DOHH2 (cell line): Measurements from ENCODE around the gene SFXN1.

Experiments used
- H3F3A ChIP-seq: fragments of 200-600 bp; sonication (generic), shearing (Covaris generic); 2 replicates; pipeline ENCODE4 v1.6.0; 2016; ENCODE audit warnings: antibody characterized with exemption, mild to moderate bottlenecking; ENCODE audit not compliant: control insufficient read depth, insufficient read depth
- H3K27ac ChIP-seq: fragments of 200-600 bp; sonication (generic); 2 replicates; pipeline ENCODE4 v1.5.1; 2014; ENCODE audit warnings: low read depth, mild to moderate bottlenecking, low read length, moderate library complexity
- H3K27me3 ChIP-seq: fragments of 200-600 bp; sonication (generic); 2 replicates; pipeline ENCODE4 v1.6.1; 2014; ENCODE audit warnings: mild to moderate bottlenecking, low read length, mixed read lengths; ENCODE audit not compliant: control insufficient read depth
- H3K36me3 ChIP-seq: fragments of 200-600 bp; sonication (generic); 2 replicates; pipeline ENCODE4 v1.6.1; 2014; ENCODE audit warnings: mild to moderate bottlenecking, low read length, moderate library complexity, mixed read lengths; ENCODE audit not compliant: control insufficient read depth
- H3K4me1 ChIP-seq: fragments of 200-600 bp; sonication (generic); 2 replicates; pipeline ENCODE4 v1.6.1; 2014; ENCODE audit warnings: mild to moderate bottlenecking, low read length, mixed read lengths; ENCODE audit not compliant: control insufficient read depth
- H3K4me2 ChIP-seq: fragments of 200-600 bp; sonication (generic); 2 replicates; pipeline ENCODE4 v1.6.0; 2014; ENCODE audit warnings: mild to moderate bottlenecking, low read length, moderate library complexity
- H3K4me3 ChIP-seq: fragments of 200-600 bp; sonication (generic); 2 replicates; pipeline ENCODE4 v1.5.1; 2014; ENCODE audit warnings: mild to moderate bottlenecking, low read length, mixed read lengths
- H3K79me2 ChIP-seq: fragments of 200-600 bp; sonication (generic); 2 replicates; pipeline ENCODE4 v1.6.1; 2014; ENCODE audit warnings: mild to moderate bottlenecking, low read length, mixed read lengths; ENCODE audit not compliant: control insufficient read depth
- H3K9me2 ChIP-seq: fragments of 200-600 bp; sonication (generic); replicated peaks from 2 replicates; pipeline ENCODE4 v1.6.1; 2014; ENCODE audit warnings: mild to moderate bottlenecking, low read length, mixed read lengths; ENCODE audit not compliant: control insufficient read depth
- H3K9me3 ChIP-seq: fragments of 200-600 bp; sonication (generic); 2 replicates; pipeline ENCODE4 v1.6.1; 2014; ENCODE audit warnings: antibody characterized with exemption, low read length, mixed read lengths; ENCODE audit not compliant: control insufficient read depth, insufficient read depth
- H4K20me1 ChIP-seq: fragments of 200-600 bp; sonication (generic); 2 replicates; pipeline ENCODE4 v1.6.0; 2014; ENCODE audit warnings: low read depth, mild to moderate bottlenecking, antibody characterized with exemption, low read length, moderate library complexity; ENCODE audit not compliant: control insufficient read depth, insufficient read depth
- CTCF ChIP-seq: fragments of 200-600 bp; sonication (generic); IDR thresholded peaks from one replicate; pipeline ENCODE4 v1.5.1; 2014; ENCODE audit warnings: antibody characterized with exemption, mild to moderate bottlenecking, low read depth, low read length; ENCODE audit not compliant: poor library complexity, severe bottlenecking
- EZH2phosphoT487 ChIP-seq: fragments of 200-600 bp; sonication (generic); IDR thresholded peaks from 2 replicates; pipeline ENCODE4 v1.6.1; 2017; ENCODE audit warnings: borderline replicate concordance, mild to moderate bottlenecking, antibody characterized with exemption, low read length, moderate library complexity, mixed read lengths

The SFXN1 gene

GRCh38 chr5:175542232-175542965 is 64.0 kb downstream of the SFXN1 start:
- H3K9me3 ChIP-seq: no peaks in the 10 kb centered on the region
- no peak overlapping the region for H3K4me3 ChIP-seq
- H4K20me1 ChIP-seq: no peaks in the 10 kb centered on the region
- no peaks in the 10 kb centered on the region for H3K9me2 ChIP-seq
- no peak for TF ChIP-seq EZH2phosphoT487
- no peak for TF ChIP-seq CTCF
- peaks cover 7% of the 10 kb centered on the region; the same call in 1 of the 2 replicates for H3K27me3 ChIP-seq
- no peak overlapping the region for H3K27ac ChIP-seq
- H3K4me2 ChIP-seq: no peak overlapping the region
- H3K36me3 ChIP-seq: no peaks in the 10 kb centered on the region
- no peaks in the 10 kb centered on the region for H3K79me2 ChIP-seq
- no peaks in the 10 kb centered on the region for H3K4me1 ChIP-seq
- no peaks in the 10 kb centered on the region for H3F3A ChIP-seq

- H3K4me3 ChIP-seq: no peak overlapping the region
- H3K9me3 ChIP-seq: no peaks in the 10 kb centered on the region
- H3K36me3 ChIP-seq: no peaks in the 10 kb centered on the region
- H4K20me1 ChIP-seq: no peaks in the 10 kb centered on the region
- no peaks in the 10 kb centered on the region for H3K4me1 ChIP-seq
- H3K4me2 ChIP-seq: no peak overlapping the region
- H3K79me2 ChIP-seq: no peaks in the 10 kb centered on the region
- no peak for TF ChIP-seq EZH2phosphoT487
- TF ChIP-seq CTCF: no peak
- no peak overlapping the region for H3K27ac ChIP-seq
- H3K9me2 ChIP-seq: no peaks in the 10 kb centered on the region
- H3F3A ChIP-seq: no peaks in the 10 kb centered on the region
- H3K27me3 ChIP-seq: peaks cover 7% of the 10 kb centered on the region; the same call in 1 of the 2 replicates
Observed at GRCh38 chr5:175542966-175543235, 64.5 kb downstream of the SFXN1 start.

GRCh38 chr5:175544108-175544511 is 65.8 kb downstream of the SFXN1 start:
- H3K4me2 ChIP-seq: no peak overlapping the region
- H3K79me2 ChIP-seq: no peaks in the 10 kb centered on the region
- no peaks in the 10 kb centered on the region for H3F3A ChIP-seq
- H3K9me2 ChIP-seq: no peaks in the 10 kb centered on the region
- peaks cover 11% of the 10 kb centered on the region; the same call in 1 of the 2 replicates for H3K27me3 ChIP-seq
- no peaks in the 10 kb centered on the region for H3K36me3 ChIP-seq
- no peak for TF ChIP-seq EZH2phosphoT487
- no peak for TF ChIP-seq CTCF
- no peaks in the 10 kb centered on the region for H3K4me1 ChIP-seq
- no peaks in the 10 kb centered on the region for H4K20me1 ChIP-seq
- no peak overlapping the region for H3K27ac ChIP-seq
- H3K9me3 ChIP-seq: no peaks in the 10 kb centered on the region
- H3K4me3 ChIP-seq: no peak overlapping the region
